Spinal cord (tissue), 10 donors: Measurements from ENCODE around the gene SYNRG. TPM values are rescaled to one million over a fixed set of nuclear protein-coding genes. Genes with fewer than 3 reads are reported as not detected.
A peak's percentile ranks its signal among the peaks of the same experiment; 100 is the strongest.
"Not testable (repeated sequence)": the region's sequence is repeated elsewhere in the genome, so short reads cannot be mapped to it uniquely, and the experiment has no call there.

ENCODE experiments used
- DNase-seq, 6 donors: peaks; one replicate each; pipeline versions ENCODE4 v3.0.0 to v3.0.0-alpha.2; 2013 to 2015; ENCODE audit warnings: low spot score in 6 of 6, low read depth in 4 of 6
- H3K27ac ChIP-seq: one replicate; pipeline ENCODE4 v1.5.1; 2013; ENCODE audit warnings: low read depth, low read length, control low read depth
- H3K27me3 ChIP-seq: one replicate; pipeline ENCODE4 v1.6.1; 2013; ENCODE audit warnings: low read length; ENCODE audit not compliant: control insufficient read depth, insufficient read depth
- H3K36me3 ChIP-seq: one replicate; pipeline ENCODE4 v1.6.1; 2013; ENCODE audit warnings: low read length; ENCODE audit not compliant: control insufficient read depth, insufficient read depth
- H3K4me1 ChIP-seq: one replicate; pipeline ENCODE4 v1.6.1; 2013; ENCODE audit warnings: low read length; ENCODE audit not compliant: control insufficient read depth, insufficient read depth
- H3K4me3 ChIP-seq: one replicate; pipeline ENCODE4 v1.5.1; 2013; ENCODE audit warnings: low read depth, low read length, control low read depth
- H3K9me3 ChIP-seq: one replicate; pipeline ENCODE4 v1.6.1; 2013; ENCODE audit warnings: low read length; ENCODE audit not compliant: control insufficient read depth, insufficient read depth
- WGBS: methylation state at CpG from one replicate; pipeline ENCODE4 v1.1.5; 2013; ENCODE audit warnings: missing lambda C conversion rate; ENCODE audit not compliant: insufficient coverage; 5-methylcytosine and 5-hydroxymethylcytosine counted together
- polyA plus RNA-seq, 2 donors: library from polyadenylated mRNA; unstranded; fragments of 120-200 nt; gene quantifications; one replicate each; pipeline ENCODE4 v1.2.1, GENCODE V29; 2013; ENCODE audit not compliant: insufficient read length in 2 of 2
- total RNA-seq, 2 donors: library from RNA; depleted of rRNA in 1 of 2; stranded (reverse); fragments of 120-200 nt in 1 of 2; fragments of >200 nt in 1 of 2; gene quantifications; one replicate each; pipeline versions ENCODE4 v1.2.3 to v1.2.4, GENCODE V29; 2013 to 2014
- donor health status: healthy.

SYNRG gene
- total and polyA plus RNA-seq, 4 donors, result 22.6 to 37.0 (median 32.6) TPM

GRCh38 chr17:37640015-37640414 is 30.8 kb upstream of the SYNRG start:
- no peak for DNase-seq
- Histone ChIP-seq H3K4me3 (no peak overlapping the region), H3K9me3 (no peaks in the 10 kb centered on the region), H3K27me3 (peaks cover 3% of the 10 kb centered on the region), H3K36me3 (peaks cover 19% of the 10 kb centered on the region), H3K27ac (no peak overlapping the region), H3K4me1 (peaks cover 5% of the 10 kb centered on the region)

- no peak for DNase-seq
- Histone ChIP-seq H3K4me3 (no peak overlapping the region), H3K9me3 (no peaks in the 10 kb centered on the region), H3K4me1 (peaks cover 5% of the 10 kb centered on the region), H3K36me3 (peaks cover 26% of the 10 kb centered on the region), H3K27ac (no peak overlapping the region), H3K27me3 (no peaks in the 10 kb centered on the region)
Observed at GRCh38 chr17:37637956-37638355, 28.7 kb upstream of the SYNRG start.

GRCh38 chr17:37616430-37616829 is 7.2 kb upstream of the SYNRG start:
- H3K4me3 ChIP-seq, H3K9me3 ChIP-seq, H3K27ac ChIP-seq, DNase-seq, H3K27me3 ChIP-seq, H3K4me1 ChIP-seq: not testable (repeated sequence)
- WGBS, result no CpG with 5 or more reads among the region's 6 CpGs
- H3K36me3 ChIP-seq, result peaks cover 34% of the 10 kb centered on the region

GRCh38 chr17:37614823-37615222 is 5.6 kb upstream of the SYNRG start:
- H3K4me3 ChIP-seq, result no peak overlapping the region
- no peaks in the 10 kb centered on the region for H3K27me3 ChIP-seq
- peaks cover 5% of the 10 kb centered on the region for H3K4me1 ChIP-seq
- no peak overlapping the region for H3K27ac ChIP-seq
- peaks cover 35% of the 10 kb centered on the region for H3K36me3 ChIP-seq
- no peak for DNase-seq
- no peaks in the 10 kb centered on the region for H3K9me3 ChIP-seq
- WGBS, result 100% methylated on average over 2 of the region's 2 CpGs

GRCh38 chr17:37614391-37614790 is 5.2 kb upstream of the SYNRG start:
- WGBS, result 80% methylated on average over 1 of the region's 5 CpGs
- DNase-seq, result no peak
- no peaks in the 10 kb centered on the region for H3K9me3 ChIP-seq
- no peak overlapping the region for H3K4me3 ChIP-seq
- H3K27ac ChIP-seq, result no peak overlapping the region
- no peaks in the 10 kb centered on the region for H3K27me3 ChIP-seq
- peaks cover 5% of the 10 kb centered on the region for H3K4me1 ChIP-seq
- peaks cover 32% of the 10 kb centered on the region for H3K36me3 ChIP-seq

- no CpG with 5 or more reads among the region's 1 CpG for WGBS
- Histone ChIP-seq H3K36me3 (peaks cover 22% of the 10 kb centered on the region), H3K4me1 (peaks cover 10% of the 10 kb centered on the region), H3K27me3 (no peaks in the 10 kb centered on the region), H3K27ac (no peak overlapping the region), H3K4me3 (no peak overlapping the region), H3K9me3 (no peaks in the 10 kb centered on the region)
- DNase-seq, result no peak
Observed at GRCh38 chr17:37610971-37611370, 1.8 kb upstream of the SYNRG start.

- not testable (repeated sequence) for H3K27me3 ChIP-seq, H3K9me3 ChIP-seq, H3K4me3 ChIP-seq, DNase-seq, H3K4me1 ChIP-seq
- peaks cover 15% of the 10 kb centered on the region for H3K36me3 ChIP-seq
- WGBS, result 100% methylated on average over 3 of the region's 5 CpGs
- peak overlapping the region; percentile 87 for H3K27ac ChIP-seq
Observed at GRCh38 chr17:37610041-37610420, 813 bp upstream of the SYNRG start.

- 0% methylated on average over 20 of the region's 26 CpGs for WGBS
- Histone ChIP-seq H3K27ac (peak overlapping the region; percentile 94), H3K4me1 (peaks cover 10% of the 10 kb centered on the region), H3K36me3 (peaks cover 12% of the 10 kb centered on the region), H3K9me3 (no peaks in the 10 kb centered on the region), H3K27me3 (no peaks in the 10 kb centered on the region), H3K4me3 (peak overlapping the region; percentile 92)
- peak in 5 of 6 donors; percentile 38 to 85 (median 51) for DNase-seq
Observed at GRCh38 chr17:37608351-37609169, 658 bp downstream of the SYNRG start.

GRCh38 chr17:37607637-37608331 is 1.4 kb downstream of the SYNRG start:
- H3K4me3 ChIP-seq, result peak overlapping the region; percentile 92
- DNase-seq, result peak in 1 of 6 donors; percentile 2
- 88% methylated on average over 12 of the region's 26 CpGs for WGBS
- H3K27me3 ChIP-seq, result no peaks in the 10 kb centered on the region
- peaks cover 10% of the 10 kb centered on the region for H3K4me1 ChIP-seq
- H3K9me3 ChIP-seq, result no peaks in the 10 kb centered on the region
- H3K27ac ChIP-seq, result no peak overlapping the region
- H3K36me3 ChIP-seq, result peaks cover 12% of the 10 kb centered on the region
